BE2C (cell line): ENCODE measurements around the gene THAP7.

ENCODE experiments used
- DNase-seq: peaks from one replicate; pipeline ENCODE4 v3.0.0-alpha.2; 2020
- H3K27me3 ChIP-seq: fragments of 250-450 bp; sonication (Bioruptor Pico); 2 replicates; pipeline ENCODE4 v1.5.1; 2020; ENCODE audit warnings: mild to moderate bottlenecking
- H3K36me3 ChIP-seq: fragments of 250-450 bp; sonication (Bioruptor Pico); 2 replicates; pipeline ENCODE4 v1.5.1; 2020; ENCODE audit warnings: mild to moderate bottlenecking
- H3K4me1 ChIP-seq: fragments of 250-450 bp; sonication (Bioruptor Pico); 2 replicates; pipeline ENCODE4 v1.5.1; 2020
- H3K4me3 ChIP-seq: 2 replicates; pipeline ENCODE4 v1.5.1; 2011; ENCODE audit warnings: low read depth, low read length
- H3K9me3 ChIP-seq: fragments of 250-450 bp; sonication (Bioruptor Pico); 2 replicates; pipeline ENCODE4 v1.5.1; 2020
- TF ChIP-seq, protein P1 (sequence below): IDR thresholded peaks from 2 replicates; pipeline ENCODE4 v1.5.1; 2012; ENCODE audit warnings: mild to moderate bottlenecking, low read depth, low read length

Gene THAP7

GRCh38 chr22:20955548-20955947 is 46.4 kb downstream of the THAP7 start:
- Histone ChIP-seq H3K4me3 (no peak overlapping the region), H3K27me3 (no peaks in the 10 kb centered on the region), H3K9me3 (no peaks in the 10 kb centered on the region), H3K4me1 (peaks cover 2% of the 10 kb centered on the region), H3K36me3 (peaks cover 32% of the 10 kb centered on the region)
- DNase-seq, result no peak
- TF ChIP-seq, protein P1, sequence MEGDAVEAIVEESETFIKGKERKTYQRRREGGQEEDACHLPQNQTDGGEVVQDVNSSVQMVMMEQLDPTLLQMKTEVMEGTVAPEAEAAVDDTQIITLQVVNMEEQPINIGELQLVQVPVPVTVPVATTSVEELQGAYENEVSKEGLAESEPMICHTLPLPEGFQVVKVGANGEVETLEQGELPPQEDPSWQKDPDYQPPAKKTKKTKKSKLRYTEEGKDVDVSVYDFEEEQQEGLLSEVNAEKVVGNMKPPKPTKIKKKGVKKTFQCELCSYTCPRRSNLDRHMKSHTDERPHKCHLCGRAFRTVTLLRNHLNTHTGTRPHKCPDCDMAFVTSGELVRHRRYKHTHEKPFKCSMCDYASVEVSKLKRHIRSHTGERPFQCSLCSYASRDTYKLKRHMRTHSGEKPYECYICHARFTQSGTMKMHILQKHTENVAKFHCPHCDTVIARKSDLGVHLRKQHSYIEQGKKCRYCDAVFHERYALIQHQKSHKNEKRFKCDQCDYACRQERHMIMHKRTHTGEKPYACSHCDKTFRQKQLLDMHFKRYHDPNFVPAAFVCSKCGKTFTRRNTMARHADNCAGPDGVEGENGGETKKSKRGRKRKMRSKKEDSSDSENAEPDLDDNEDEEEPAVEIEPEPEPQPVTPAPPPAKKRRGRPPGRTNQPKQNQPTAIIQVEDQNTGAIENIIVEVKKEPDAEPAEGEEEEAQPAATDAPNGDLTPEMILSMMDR, result no peak

- Histone ChIP-seq H3K4me3 (no peak overlapping the region), H3K36me3 (peaks cover 49% of the 10 kb centered on the region), H3K9me3 (no peaks in the 10 kb centered on the region), H3K27me3 (no peaks in the 10 kb centered on the region), H3K4me1 (peaks cover 2% of the 10 kb centered on the region)
- DNase-seq, result no peak
- TF ChIP-seq, protein P1, result no peak
These were observed 48.0 kb downstream of the THAP7 start for GRCh38 chr22:20953668-20954500.

DNA sequence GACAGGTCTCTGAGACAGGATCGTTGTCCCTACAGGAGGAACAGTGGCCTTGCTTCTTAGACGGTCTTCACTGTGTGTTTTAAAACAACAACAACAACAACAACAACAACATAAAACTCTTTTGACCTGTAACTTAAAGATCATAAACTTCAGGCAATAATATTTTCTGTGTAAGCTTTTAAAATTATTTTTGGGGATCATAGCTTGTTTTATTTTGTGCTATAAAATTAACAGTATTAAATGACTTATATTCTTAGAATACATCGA is 48.6 kb downstream of the THAP7 start:
- DNase-seq, result no peak
- Histone ChIP-seq H3K36me3 (peaks cover 54% of the 10 kb centered on the region), H3K4me1 (peaks cover 2% of the 10 kb centered on the region), H3K27me3 (no peaks in the 10 kb centered on the region), H3K4me3 (no peak overlapping the region), H3K9me3 (no peaks in the 10 kb centered on the region)
- TF ChIP-seq, protein P1, result no peak

- DNase-seq, result no peak
- Histone ChIP-seq H3K27me3 (no peaks in the 10 kb centered on the region), H3K9me3 (no peaks in the 10 kb centered on the region), H3K4me1 (peaks cover 2% of the 10 kb centered on the region), H3K36me3 (peaks cover 54% of the 10 kb centered on the region), H3K4me3 (no peak overlapping the region)
- TF ChIP-seq, protein P1, result no peak
These were observed 49.2 kb downstream of the THAP7 start for GRCh38 chr22:20952544-20953341.

DNA sequence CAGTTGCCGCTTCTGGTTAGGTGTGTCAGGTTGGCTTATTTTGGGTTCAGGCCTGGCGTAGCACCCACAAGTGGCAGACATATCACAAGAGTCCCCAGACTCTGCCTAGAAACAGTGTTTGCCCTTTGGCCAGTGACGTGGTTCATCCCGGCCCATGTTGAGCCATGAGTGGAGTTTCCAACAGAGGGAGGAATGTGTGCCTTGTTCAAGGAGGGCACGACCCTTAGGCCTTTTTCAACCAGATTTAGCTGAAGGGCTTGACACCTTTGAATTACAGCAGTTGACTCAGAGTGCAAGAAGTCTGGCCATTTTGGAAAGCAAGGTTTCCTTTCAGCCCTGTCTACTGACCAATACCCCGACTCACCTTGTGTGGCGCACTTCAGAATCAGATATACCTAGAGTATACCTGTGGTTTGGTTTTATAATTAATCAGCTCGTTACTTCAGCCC is 50.0 kb downstream of the THAP7 start:
- Histone ChIP-seq H3K4me1 (no peaks in the 10 kb centered on the region; the same call in 1 of the 2 replicates), H3K9me3 (no peaks in the 10 kb centered on the region), H3K4me3 (no peak overlapping the region), H3K27me3 (no peaks in the 10 kb centered on the region), H3K36me3 (peaks cover 54% of the 10 kb centered on the region)
- DNase-seq, result no peak
- TF ChIP-seq, protein P1, result no peak
